ENCODE results near the gene OVCA2.

Gene OVCA2

DNA sequence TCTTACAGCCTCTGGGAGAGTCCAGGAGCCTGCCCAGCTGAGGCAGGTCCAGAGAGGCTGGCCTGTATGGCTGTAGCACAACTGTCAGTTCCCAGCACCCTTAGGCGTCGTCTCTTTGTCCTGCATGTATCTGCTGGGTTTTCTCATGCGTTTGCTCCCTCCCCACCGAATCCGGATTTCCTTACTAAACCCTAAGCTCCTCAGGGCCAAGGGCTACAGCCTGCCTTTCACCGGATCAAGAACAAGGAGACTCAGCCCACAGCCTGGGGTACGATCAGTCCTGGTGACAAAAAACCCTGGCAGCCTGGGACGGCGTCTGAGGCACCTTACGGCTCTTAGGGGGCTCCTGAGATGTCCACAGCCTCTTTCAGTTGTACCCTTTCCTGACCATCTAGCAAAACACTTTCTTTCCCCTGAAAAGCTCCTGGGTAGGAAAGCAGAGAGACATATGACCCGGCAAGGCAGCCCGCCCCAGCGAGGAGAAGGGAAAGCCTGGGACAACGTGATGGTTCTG lies 25.3 kb downstream of the OVCA2 start:
- DNase-seq: no peak

DNA sequence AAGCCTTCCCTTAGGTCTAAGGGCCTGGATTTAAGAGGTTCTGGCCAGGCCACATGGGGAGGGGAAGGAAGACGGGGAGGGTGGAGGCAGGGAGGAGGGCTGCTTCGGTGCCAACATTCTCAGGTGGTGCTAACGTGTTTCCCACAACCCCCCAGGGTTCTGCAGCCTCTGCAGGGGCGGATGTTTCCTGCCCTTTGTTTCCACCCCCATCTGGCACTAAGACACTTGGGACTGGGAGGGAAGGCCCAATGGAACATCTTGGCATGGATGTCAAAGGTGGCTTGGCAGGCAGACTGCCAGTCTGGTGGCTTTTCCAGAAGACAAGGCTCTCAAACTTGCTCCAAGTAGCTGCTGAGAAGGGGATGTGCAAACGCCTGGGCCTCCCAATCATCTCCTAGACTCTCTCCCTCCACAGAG lies 25.8 kb downstream of the OVCA2 start:
- no peak for DNase-seq

DNA sequence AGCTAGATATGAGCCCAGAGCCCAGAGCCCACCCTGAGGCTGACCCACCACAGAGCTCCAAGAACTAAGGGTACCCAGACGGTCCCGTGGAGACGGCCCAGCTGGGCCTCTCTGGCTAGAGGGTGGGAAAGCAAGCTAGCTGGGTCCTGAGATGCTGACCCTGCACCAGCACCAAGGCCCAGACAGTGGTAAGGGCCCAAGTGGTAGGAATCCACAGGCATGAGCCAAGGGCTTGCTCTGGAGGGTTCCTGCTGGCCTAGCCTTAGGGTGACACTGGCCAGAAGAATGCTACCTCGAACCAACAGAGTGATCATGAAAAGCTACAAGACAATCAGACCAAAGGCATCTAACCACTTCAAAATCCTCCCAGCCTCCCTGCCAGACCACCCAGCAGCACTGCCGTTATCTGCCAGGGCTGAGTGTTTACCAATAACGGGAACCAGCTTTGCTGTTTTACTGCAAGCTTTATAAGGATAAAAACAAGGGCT lies 26.3 kb downstream of the OVCA2 start:
- no peak for DNase-seq

GRCh38 chr17:2068519-2069051 lies 26.8 kb downstream of the OVCA2 start:
- DNase-seq: no peak

DNA sequence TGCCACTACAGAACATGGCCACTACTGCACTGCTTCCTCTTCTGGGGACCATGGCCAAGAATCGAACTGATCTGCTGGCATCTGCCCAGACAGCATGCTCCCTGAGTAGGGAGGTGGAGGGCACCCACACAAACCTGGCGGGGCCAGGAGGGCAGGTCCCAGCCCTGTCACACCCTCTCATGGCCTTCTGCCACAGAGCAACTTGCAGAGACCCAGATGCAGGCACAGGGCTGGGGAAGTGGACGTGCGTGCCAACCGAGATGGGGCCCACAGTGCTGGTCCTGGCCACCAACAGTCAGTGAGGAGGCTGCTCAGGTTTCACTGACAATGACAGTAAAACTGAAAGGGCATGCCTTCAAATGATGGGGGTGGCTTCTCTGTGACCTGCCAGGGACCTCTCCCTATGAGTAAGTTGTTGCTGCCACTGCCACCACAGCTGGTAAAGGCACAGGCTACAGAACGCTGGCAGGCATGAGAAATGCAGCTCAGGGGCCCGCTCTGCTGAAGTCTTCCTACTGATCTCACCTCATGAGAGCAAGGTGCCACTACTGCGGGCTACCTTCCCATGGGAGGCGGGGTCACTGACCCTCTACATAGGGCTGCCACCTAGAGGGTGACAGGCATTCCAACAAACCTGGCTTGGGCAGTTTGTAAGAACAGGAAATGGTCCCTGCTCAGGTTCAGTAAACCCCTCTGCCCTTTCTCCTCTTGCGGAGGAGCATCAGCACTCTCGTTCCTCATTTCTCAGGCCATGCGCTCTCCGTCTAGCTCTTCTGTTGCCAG lies 28.6 kb downstream of the OVCA2 start:
- DNase-seq: no peak

- no peak for DNase-seq
Observed at GRCh38 chr17:2071024-2071385, 29.2 kb downstream of the OVCA2 start.

- DNase-seq: no peak
Observed at GRCh38 chr17:2071455-2072281, 29.8 kb downstream of the OVCA2 start.

- no peak for DNase-seq
Observed at GRCh38 chr17:2074919-2075318, 33.1 kb downstream of the OVCA2 start.

DNA sequence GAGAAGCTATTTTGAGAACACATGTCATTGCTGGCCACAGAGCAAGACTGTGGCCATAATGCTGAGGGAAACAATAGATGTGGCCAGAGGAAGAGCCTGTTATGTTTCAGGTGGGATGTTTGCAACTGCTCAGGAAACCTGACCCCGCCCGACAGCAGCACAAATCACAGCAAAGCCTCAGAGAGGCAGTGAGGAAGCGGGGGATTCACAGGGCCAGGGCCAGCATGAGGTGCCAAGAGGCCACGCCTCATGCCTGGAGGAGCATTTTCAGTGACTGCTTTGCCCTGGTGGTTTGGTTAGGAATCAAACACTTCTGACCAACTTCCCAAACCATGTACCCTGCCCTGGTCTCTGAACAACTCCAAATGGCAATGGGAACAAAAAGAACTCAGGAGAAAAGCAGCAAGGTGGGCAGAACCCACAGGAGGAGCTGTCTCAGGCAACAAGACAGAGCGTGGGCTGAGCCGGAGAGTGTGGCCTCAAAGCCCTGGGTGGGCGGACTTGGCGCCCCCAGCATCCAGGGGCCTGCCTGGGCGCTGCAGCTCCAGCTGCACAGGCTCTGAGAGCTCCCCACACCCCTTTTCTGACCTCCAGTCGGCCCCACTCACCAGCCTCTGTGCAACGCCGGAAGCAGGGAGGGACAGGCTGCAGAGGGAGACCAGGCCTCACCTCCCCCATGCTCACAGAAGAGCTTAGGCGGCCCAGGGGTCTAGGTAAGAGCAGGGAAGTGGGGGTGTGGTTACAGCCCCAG lies 33.7 kb downstream of the OVCA2 start:
- no peak for DNase-seq

- no peak for DNase-seq
Observed at GRCh38 chr17:2076087-2076984, 34.5 kb downstream of the OVCA2 start.

- DNase-seq: no peak
Observed at GRCh38 chr17:2077040-2077439, 35.2 kb downstream of the OVCA2 start.

DNA sequence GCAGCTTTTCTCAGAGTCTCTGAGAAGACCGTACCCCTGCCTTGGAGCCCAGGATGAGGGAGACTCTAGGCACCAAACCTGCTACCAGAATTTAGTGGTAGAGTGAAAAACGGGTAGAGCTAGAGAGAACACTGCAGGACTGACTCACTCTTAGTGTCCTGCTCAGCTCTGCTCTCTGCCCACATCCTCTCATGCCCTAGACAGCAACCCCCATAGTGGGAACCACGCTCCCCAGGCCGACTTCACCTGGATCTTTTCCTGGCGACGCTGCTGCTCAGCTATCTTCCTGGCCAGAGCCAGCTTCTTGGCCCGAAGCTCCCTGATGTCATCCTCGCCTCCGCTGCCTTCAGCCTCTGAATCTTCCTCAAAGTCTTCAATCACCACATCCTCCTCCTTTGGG lies 39.7 kb downstream of the OVCA2 start:
- no peak for DNase-seq

DNA sequence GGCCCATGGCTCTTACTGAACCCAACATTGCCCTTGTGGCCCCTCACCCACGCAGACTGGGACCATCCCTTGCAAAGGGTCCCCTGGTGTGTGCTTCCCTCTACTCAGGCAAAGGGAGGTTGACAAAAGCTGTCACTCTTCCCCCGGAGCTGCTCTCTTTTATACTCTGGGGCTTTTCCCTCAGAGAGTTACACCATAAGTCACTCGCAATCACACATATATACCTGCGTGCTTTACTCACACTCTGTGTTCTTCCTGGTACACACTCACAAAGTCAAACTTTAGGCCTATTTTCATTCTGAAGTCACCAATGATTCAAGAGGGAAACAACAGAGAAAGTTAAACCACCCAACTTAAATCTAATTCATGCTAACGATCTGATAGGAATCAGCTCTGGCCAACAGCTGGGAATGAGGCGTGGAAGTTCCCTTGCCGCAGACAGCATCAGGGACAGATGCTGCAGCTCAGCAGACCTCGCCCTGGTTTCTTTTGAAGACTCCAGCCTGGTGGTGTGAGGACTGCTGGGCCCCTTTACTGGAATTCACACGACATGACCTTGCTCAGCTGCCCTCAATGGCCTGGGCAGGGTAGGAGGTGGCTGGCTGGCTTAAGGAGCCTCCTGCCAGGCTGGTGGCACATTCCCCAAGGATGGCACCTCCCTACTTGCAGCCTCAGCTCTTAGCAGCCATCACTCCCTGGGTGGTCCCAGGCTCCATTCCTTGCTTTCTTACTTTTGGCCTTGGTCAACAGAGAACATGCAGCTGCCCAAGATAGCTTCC lies 40.4 kb downstream of the OVCA2 start:
- DNase-seq: no peak

GRCh38 chr17:2083613-2084035 lies 41.8 kb downstream of the OVCA2 start:
- DNase-seq: peak; percentile 67

GRCh38 chr17:2084036-2084765 lies 42.4 kb downstream of the OVCA2 start:
- DNase-seq: no peak

DNA sequence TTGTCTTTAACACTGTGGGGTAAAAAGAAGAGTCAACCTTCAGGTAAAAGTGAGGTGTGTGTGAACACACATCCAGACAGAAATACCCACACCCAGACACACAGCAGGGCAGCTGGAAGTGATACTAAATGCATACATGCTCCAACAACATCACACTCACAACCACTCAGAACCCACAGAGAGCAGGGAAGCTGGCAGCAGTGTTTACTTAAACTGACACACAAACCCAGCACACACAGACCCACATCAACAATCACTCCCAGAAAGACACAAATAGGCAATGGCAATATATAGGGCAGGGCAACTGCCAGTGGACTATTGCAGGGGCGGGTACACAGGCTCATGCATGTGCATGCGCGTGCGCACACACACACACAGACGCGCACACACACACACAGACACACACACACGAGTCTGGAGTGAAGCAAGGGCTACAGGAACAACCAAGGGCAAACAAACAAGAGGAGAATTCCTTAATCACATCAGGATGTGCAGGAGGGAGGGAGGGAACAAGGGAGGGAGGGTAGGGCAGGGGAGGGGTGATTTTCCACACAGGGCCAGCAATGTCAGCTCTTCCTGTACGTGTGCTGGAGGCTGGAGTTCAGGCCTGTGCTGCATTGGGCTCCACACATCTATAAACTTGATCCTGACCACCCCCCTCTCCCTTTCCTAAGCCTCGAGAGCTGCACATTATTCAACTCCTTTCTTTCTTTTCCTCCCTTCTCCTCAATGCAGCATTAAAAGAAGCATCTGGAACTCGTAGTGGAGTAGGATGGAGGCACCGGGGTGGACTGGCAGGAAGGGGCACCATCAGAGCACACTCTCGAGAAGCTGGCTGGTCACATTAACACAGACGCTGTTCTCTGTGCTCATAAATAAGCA lies 43.2 kb downstream of the OVCA2 start:
- no peak for DNase-seq

DNA sequence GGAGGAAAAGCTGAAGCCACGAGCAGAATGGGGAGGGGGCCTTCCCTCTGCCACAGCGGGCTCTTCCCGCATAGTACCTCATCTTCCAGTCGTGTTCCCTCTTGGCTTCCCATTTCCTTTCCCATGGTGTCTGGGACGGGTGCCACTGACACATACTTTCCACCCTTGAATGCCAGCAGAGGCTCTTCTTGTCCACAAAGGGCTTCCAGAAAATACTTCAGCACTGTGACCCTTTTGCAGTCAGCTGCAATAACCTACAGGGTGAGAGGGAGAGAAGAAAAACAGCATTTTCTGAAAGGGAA lies 43.8 kb downstream of the OVCA2 start:
- DNase-seq: no peak

DNA sequence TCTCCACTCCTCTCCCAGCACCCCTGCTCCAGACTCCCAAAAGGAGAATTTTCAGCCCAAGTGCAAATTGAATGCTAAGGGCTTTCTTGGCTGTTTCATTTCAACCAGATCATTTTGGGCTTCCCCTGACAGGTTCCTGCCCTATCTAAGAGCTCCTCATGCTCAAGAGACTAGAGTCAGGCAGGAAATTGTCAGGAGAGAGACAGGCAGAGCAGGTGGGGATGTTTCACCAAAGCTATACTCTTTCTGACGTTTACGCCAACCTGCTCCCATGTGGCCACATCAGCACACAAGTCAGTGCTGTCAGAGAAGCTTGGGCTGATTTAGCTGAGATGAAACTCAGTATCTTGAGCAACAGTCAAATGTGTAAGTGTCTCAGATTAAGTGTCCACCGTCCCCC lies 44.5 kb downstream of the OVCA2 start:
- DNase-seq: no peak

GRCh38 chr17:2087597-2088211 lies 45.9 kb downstream of the OVCA2 start:
- peak; percentile 79 for DNase-seq

All from OCI-M1 (cell line).